Effector memory CD4-positive, alpha-beta T cell (primary cell): ENCODE measurements around the gene RNF220.

Experiments
- DNase-seq, 3 donors: peaks; one replicate each; pipeline ENCODE4 v3.0.0-alpha.2; 2020
- H3K27ac ChIP-seq: 2 replicates; pipeline ENCODE4 v1.7.0; 2013; ENCODE audit warnings: mild to moderate bottlenecking, low read length, moderate library complexity; ENCODE audit not compliant: insufficient read depth, poor library complexity, severe bottlenecking
- H3K27me3 ChIP-seq: replicated peaks from 2 replicates; pipeline ENCODE4 v1.7.0; 2013; ENCODE audit warnings: mild to moderate bottlenecking, low read length; ENCODE audit not compliant: insufficient read depth, control insufficient read depth, poor library complexity, severe bottlenecking
- H3K36me3 ChIP-seq: 2 replicates; pipeline ENCODE4 v1.7.0; 2013; ENCODE audit warnings: mild to moderate bottlenecking, low read length, moderate library complexity; ENCODE audit not compliant: control insufficient read depth, insufficient read depth
- H3K4me1 ChIP-seq: 2 replicates; pipeline ENCODE4 v1.7.0; 2013; ENCODE audit warnings: low read length, mild to moderate bottlenecking; ENCODE audit not compliant: control insufficient read depth, insufficient read depth, poor library complexity, severe bottlenecking
- H3K4me3 ChIP-seq: 2 replicates; pipeline ENCODE4 v1.7.0; 2013; ENCODE audit warnings: low read length, low read depth, mild to moderate bottlenecking; ENCODE audit not compliant: insufficient read depth, poor library complexity, severe bottlenecking
- H3K9me3 ChIP-seq: 2 replicates; pipeline ENCODE4 v1.7.0; 2013; ENCODE audit warnings: mild to moderate bottlenecking, low read length, moderate library complexity; ENCODE audit not compliant: control insufficient read depth

RNF220 gene

GRCh38 chr1:44431861-44432260, 26.8 kb downstream of the RNF220 start:
- H3K9me3 ChIP-seq, result no peaks in the 10 kb centered on the region
- DNase-seq, result no peak
- H3K27me3 ChIP-seq, result peaks cover 3% of the 10 kb centered on the region
- H3K36me3 ChIP-seq, result no peaks in the 10 kb centered on the region
- H3K27ac ChIP-seq, result no peak overlapping the region
- H3K4me1 ChIP-seq, result no peaks in the 10 kb centered on the region
- H3K4me3 ChIP-seq, result no peak overlapping the region

- no peak overlapping the region for H3K4me3 ChIP-seq
- no peaks in the 10 kb centered on the region for H3K4me1 ChIP-seq
- H3K27me3 ChIP-seq, result no peaks in the 10 kb centered on the region
- H3K36me3 ChIP-seq, result no peaks in the 10 kb centered on the region
- H3K9me3 ChIP-seq, result no peaks in the 10 kb centered on the region
- no peak overlapping the region for H3K27ac ChIP-seq
- DNase-seq, result no peak
These were observed 28.2 kb downstream of the RNF220 start for GRCh38 chr1:44433209-44433608.

- no peaks in the 10 kb centered on the region for H3K27me3 ChIP-seq
- DNase-seq, result no peak
- no peaks in the 10 kb centered on the region for H3K36me3 ChIP-seq
- no peak overlapping the region for H3K27ac ChIP-seq
- no peaks in the 10 kb centered on the region for H3K4me1 ChIP-seq
- no peak overlapping the region for H3K4me3 ChIP-seq
- H3K9me3 ChIP-seq, result no peaks in the 10 kb centered on the region
These were observed 31.5 kb downstream of the RNF220 start for GRCh38 chr1:44436401-44437106.

- Histone ChIP-seq H3K27ac (no peak overlapping the region), H3K4me1 (no peaks in the 10 kb centered on the region), H3K36me3 (no peaks in the 10 kb centered on the region), H3K4me3 (no peak overlapping the region), H3K27me3 (no peaks in the 10 kb centered on the region), H3K9me3 (no peaks in the 10 kb centered on the region)
- no peak for DNase-seq
These were observed 32.2 kb downstream of the RNF220 start for GRCh38 chr1:44437107-44437716.

- H3K4me1 ChIP-seq, result no peaks in the 10 kb centered on the region
- H3K36me3 ChIP-seq, result no peaks in the 10 kb centered on the region
- no peaks in the 10 kb centered on the region for H3K9me3 ChIP-seq
- H3K27ac ChIP-seq, result no peak overlapping the region
- no peak overlapping the region for H3K4me3 ChIP-seq
- no peak for DNase-seq
- no peaks in the 10 kb centered on the region for H3K27me3 ChIP-seq
These were observed 37.7 kb downstream of the RNF220 start for GRCh38 chr1:44442791-44443190.

GRCh38 chr1:44447051-44447810, 42.2 kb downstream of the RNF220 start:
- Histone ChIP-seq H3K27ac (no peak overlapping the region), H3K4me1 (no peaks in the 10 kb centered on the region), H3K27me3 (no peaks in the 10 kb centered on the region), H3K9me3 (no peaks in the 10 kb centered on the region), H3K36me3 (no peaks in the 10 kb centered on the region), H3K4me3 (no peak overlapping the region)
- DNase-seq, result no peak

- peaks cover 3% of the 10 kb centered on the region for H3K27me3 ChIP-seq
- no peak overlapping the region for H3K27ac ChIP-seq
These were observed 48.8 kb downstream of the RNF220 start for GRCh38 chr1:44453798-44454349.

GRCh38 chr1:44454704-44455103, 49.6 kb downstream of the RNF220 start:
- Histone ChIP-seq H3K27me3 (peaks cover 3% of the 10 kb centered on the region), H3K4me1 (no peaks in the 10 kb centered on the region), H3K9me3 (no peaks in the 10 kb centered on the region), H3K27ac (no peak overlapping the region), H3K36me3 (no peaks in the 10 kb centered on the region), H3K4me3 (no peak overlapping the region)
- no peak for DNase-seq

More at GRCh38 chr1:44453798-44454349, 48.8 kb downstream of the RNF220 start:
- Histone ChIP-seq H3K9me3 (no peaks in the 10 kb centered on the region), H3K36me3 (no peaks in the 10 kb centered on the region), H3K4me3 (no peak overlapping the region), H3K4me1 (no peaks in the 10 kb centered on the region)
- DNase-seq, result no peak

GRCh38 chr1:44460107-44460882, 55.2 kb downstream of the RNF220 start:
- H3K4me1 ChIP-seq, result no peaks in the 10 kb centered on the region
- H3K36me3 ChIP-seq, result no peaks in the 10 kb centered on the region
- no peak for DNase-seq
- no peak overlapping the region for H3K27ac ChIP-seq
- H3K4me3 ChIP-seq, result no peak overlapping the region
- no peaks in the 10 kb centered on the region for H3K27me3 ChIP-seq
- H3K9me3 ChIP-seq, result no peaks in the 10 kb centered on the region
